HG02610 (cell line): ENCODE measurements around the gene PRSS1.
"Not testable (repeated sequence)": the region's sequence is repeated elsewhere in the genome, so short reads cannot be mapped to it uniquely, and the experiment has no call there.

ENCODE experiments used
- ATAC-seq: cut with Tn5 transposase; IDR thresholded peaks from one replicate; pipeline ENCODE4 v1.9.1; 2021; ENCODE audit warnings: mild to moderate bottlenecking, moderate library complexity; ENCODE audit not compliant: unreplicated experiment

Gene PRSS1

DNA sequence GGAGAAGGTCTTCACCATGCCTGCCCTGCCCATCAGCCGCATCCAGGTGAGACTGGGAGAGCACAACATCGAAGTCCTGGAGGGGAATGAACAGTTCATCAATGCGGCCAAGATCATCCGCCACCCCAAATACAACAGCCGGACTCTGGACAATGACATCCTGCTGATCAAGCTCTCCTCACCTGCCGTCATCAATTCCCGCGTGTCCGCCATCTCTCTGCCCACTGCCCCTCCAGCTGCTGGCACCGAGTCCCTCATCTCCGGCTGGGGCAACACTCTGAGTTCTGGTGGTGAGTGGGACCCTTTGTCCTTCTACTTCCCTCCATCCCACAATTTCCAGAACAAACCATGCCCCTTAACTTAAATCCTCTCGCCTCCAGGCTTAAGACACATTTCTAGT, 24.0 kb downstream of the PRSS1 start:
- ATAC-seq: no peak

DNA sequence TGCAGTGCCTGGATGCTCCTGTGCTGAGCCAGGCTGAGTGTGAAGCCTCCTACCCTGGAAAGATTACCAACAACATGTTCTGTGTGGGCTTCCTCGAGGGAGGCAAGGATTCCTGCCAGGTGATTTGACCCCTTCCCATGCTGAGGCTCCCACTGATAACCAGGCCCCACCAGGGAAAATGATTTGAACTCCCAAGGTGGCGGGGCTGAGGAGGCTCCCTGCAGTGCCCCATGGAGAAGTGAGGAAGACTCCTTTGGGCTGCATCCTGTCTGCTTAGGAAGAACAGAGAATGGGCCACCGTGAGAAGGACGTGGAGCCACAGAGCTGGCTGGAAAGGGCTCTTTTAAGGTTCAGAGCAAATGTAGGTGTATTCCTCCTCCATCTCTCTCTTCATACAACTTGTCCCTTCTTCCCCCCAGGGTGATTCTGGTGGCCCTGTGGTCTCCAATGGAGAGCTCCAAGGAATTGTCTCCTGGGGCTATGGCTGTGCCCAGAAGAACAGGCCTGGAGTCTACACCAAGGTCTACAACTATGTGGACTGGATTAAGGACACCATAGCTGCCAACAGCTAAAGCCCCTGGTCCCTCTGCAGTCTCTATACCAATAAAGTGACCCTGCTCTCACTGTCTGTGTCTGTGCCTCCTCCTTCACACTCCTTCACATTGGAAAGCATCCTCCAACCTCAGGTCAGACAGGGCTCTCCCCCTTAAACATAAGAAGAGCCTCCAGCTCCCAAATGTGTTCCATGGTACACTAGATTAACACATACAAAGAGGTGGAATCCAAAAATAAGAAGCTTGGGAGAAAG, 24.9 kb downstream of the PRSS1 start:
- ATAC-seq: no peak

DNA sequence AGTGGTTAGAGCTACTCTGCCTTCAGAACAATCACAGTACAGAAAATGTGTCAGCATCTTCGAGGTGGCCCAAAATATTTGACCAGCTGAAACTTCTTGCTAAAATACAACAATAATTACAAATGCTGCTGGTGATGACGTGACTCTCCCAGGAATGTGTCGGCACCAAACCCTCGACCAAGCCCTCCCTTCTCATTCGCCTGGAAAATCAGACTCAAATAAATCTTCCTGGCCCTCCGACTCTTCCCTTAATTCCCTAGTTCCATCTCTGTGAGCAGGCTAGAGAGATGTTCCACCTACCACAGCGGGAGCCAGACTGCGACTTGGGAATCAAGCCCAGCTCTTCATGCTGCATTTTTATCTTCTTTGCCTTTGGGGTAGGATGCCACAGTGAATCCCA, 25.6 kb downstream of the PRSS1 start:
- ATAC-seq: no peak

DNA sequence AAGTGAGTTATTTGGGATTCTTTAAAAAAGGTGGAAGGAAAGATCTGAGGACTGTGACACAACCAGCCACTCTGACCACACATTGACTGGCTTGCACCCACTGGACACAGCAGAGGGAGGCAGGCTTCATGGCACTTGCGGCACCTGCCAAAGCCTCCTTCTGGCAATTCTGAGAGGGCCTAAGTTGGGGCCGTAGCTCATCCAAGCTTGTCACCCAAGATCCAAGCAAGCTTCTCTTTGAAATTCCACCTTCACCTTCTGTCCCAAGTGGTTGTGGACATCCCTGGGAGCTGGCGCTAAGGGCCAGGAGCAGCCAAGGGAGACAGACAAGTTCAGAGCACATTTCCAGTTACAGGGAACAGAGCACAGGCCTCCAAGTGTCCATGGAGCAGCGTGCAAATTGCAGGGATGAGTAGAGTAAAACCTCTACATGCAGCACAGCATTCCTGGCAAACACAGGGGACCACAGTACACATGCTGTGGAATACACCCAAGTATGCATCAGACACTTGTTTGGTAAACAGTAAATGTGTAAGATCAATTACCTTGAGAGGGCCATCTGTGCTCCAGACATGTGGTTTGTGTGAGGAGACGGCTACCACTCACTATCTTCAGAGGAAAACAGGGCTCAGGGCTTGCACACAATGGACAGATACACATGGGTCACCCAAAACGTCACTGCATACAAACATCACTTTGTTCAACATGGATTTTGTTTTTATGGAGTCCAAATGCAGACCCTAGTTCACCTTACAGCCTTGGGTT, 26.3 kb downstream of the PRSS1 start:
- not testable (repeated sequence) for ATAC-seq

DNA sequence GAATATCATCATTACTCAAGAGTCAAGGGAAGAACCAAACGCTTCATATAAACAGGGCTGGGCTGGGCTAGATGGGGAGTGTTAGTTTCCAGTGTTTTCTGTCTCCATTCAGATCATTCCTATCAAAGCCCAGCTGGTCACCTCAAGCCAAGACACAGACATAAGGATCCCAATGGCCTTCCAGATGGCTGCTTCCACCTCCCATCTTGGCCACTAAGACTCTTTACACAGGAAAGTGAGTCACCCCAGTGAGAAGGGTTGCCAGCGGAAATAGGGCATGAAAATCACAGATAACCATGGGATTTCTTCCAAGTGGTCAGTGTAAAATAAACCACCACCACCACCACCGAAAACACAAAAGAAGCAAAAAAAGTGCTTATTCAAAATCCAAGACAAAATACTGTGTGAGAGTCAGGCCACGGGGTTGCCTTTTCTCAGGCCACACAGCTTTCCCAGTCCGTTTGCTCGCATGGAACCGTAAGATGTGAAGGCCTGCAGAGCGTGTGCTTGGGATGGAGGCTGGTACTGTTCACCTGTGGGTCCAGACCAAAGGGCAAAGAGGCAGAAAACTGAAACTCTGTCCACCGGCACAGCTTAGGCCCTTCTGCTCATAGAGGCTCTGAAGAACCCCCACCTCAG, 27.1 kb downstream of the PRSS1 start:
- no peak for ATAC-seq

DNA sequence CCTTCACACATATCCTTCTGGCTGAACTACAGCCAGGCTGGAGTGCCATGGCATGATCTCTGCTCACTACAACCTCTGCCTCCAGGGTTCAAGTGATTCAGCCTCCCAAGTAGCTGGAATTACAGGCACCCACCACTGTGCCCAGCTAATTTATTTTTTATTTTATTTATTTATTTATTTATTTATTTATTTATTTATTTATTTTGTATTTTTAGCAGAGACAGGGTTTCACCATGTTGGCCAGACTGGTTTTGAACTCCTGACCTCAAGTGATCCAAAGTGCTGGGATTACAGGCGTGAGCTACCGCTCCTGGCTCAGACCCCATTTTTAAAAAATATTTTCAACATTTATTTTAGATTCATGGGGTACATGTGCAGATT, 27.6 kb downstream of the PRSS1 start:
- ATAC-seq: not testable (repeated sequence)

DNA sequence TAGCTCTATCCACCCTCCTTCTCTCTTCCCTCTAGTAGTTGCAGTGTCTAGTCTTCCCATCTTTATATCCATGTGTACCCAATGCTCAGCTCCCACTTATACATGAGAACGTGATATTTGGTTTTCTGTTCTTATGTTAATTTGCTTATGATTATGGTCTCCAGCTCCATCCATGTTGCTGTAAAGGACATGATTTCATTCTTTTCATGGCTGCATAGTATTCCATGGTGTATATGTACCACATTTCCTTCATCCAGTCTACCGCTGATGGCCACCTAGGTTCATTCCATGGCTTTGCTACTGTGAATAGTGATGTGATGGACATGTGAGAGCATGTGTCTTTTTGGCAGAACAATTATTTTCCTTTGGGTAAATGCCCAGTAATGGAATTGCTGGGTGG, 28.0 kb downstream of the PRSS1 start:
- ATAC-seq: no peak

DNA sequence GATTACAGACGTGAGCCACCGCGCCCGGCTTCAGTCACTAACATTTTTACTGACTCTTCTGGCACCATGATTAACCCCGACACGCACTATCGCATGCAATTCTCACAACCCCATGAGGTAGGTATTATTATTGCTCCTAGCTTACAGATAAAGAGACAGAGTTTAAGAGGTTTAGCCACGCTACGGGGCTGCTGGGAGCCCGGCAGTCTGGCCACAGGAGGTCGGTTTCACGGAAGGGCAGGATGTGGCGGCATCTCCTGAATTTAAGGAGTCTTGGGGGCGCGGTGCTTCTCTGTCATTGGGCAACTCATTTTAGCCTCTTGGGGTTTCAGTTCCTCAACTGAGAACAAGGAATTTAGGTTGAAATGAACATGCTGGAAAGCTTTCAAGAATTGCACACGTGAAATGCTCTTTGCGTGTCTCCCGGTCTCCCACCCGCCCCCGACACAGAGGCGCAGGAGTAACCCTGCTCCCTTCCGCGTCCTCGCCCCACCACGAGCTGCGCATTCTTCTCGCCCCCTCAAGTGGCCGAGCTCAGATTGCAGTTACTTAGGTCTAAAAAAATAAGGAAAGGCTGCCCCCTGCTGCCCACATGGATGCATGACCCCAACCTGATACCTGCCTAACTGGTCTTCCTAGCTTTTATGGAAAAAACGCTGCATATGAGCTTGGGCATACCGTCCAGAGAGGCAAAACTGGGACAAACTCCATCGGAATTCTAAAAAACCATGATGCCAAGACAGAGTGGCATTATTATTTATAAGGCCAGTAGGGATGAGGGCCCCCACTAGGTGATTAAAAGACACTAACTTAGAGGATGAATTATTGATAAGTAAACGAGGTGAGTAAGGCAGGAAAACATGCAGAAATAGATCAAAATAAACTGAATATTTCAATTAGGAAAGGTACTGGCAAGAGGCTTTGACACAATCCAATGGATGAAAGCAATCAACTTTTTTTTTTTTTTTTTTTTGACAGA, 33.9 kb downstream of the PRSS1 start:
- peak; percentile 84 for ATAC-seq

DNA sequence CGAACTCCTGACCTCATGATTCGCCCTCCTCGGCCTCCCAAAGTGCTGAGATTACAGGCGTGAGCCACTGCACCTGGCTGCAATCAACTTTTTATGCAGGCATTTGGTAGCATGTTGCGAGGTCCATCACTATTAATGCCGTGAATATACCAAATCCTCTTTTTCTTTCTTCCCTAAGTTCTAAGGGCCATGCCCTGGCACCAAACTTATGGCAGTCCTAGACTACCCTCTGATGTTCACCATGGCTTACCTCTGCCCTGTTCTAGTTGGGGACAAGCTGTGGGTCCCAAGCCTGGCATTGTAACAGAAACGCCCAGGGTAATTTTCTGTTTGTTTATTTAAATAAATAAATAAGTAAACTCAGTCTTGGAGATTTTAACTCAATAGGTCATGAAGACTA, 34.8 kb downstream of the PRSS1 start:
- ATAC-seq: no peak

DNA sequence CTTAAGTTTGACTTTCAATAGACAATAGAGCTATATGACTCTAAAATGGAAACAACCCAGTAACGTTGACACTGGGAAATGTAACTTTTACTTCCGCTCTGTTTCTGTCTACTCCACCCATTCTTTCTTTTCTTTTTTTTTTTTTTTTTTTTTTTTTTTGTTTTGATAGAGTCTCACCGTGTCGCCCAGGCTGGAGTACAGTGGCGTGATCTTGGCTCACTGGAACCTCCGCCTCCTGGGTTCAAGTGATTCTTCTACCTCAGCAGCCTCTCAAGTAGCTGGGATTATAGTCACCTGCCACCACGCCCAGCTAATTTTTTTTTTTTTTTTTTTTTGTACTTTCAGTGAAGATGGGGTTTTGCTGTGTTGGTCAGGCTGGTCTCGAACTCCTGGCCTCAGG, 35.4 kb downstream of the PRSS1 start:
- ATAC-seq: no peak

DNA sequence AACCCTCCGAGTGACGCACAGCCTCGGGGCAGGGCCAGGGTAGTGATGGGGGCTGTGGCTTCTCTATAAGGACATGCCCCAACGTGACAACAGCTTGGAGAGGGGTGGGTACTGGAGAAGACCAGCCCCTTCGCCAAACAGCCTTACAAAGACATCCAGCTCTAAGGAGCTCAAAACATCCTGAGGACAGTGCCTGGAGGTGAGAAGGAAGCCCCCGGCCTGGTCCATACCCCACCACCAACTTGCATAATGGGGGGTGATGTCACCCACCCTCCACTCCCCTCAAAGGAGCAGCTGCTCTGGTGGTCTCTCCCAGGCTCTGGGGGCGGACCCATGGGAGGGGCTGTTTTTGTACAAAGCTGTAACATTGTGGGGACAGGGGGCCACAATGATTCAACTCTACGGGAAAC, 36.6 kb downstream of the PRSS1 start:
- ATAC-seq: no peak

DNA sequence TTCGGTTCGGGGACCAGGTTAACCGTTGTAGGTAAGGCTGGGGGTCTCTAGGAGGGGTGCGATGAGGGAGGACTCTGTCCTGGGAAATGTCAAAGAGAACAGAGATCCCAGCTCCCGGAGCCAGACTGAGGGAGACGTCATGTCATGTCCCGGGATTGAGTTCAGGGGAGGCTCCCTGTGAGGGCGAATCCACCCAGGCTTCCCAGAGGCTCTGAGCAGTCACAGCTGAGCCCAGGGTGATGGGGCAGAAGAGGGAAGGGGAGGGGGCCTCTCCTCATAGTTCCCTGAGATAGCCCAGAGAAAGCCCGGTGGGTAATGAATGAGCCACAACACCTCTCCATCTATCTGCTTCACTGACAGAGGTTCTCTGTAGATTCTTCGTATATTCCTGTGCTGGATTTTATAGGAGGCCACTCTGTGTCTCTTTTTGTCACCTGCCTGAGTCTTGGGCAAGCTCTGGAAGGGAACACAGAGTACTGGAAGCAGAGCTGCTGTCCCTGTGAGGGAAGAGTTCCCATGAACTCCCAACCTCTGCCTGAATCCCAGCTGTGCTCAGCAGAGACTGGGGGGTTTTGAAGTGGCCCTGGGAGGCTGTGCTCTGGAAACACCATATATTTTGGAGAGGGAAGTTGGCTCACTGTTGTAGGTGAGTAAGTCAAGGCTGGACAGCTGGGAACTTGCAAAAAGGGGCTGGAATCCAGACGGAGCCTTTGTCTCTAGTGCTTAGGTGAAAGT, 37.9 kb downstream of the PRSS1 start:
- no peak for ATAC-seq

DNA sequence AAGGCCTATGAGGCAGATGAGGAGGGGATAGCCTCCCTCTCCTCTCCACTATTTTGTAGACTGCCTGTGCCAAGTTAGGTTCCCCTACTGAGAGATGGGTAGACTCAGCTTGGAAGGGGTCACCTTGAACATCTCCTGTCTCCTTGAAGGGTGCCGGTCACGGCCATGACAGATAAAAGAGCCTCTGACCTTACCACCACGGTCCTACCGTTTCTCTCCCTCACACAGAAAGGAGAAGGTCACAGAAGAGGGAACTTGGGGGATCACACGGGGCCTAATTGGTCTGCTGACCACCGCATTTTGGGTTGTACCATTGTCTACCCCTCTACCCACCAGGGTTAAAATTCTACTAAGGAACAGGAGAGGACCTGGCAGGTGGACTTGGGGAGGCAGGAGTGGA, 38.5 kb downstream of the PRSS1 start:
- no peak for ATAC-seq

DNA sequence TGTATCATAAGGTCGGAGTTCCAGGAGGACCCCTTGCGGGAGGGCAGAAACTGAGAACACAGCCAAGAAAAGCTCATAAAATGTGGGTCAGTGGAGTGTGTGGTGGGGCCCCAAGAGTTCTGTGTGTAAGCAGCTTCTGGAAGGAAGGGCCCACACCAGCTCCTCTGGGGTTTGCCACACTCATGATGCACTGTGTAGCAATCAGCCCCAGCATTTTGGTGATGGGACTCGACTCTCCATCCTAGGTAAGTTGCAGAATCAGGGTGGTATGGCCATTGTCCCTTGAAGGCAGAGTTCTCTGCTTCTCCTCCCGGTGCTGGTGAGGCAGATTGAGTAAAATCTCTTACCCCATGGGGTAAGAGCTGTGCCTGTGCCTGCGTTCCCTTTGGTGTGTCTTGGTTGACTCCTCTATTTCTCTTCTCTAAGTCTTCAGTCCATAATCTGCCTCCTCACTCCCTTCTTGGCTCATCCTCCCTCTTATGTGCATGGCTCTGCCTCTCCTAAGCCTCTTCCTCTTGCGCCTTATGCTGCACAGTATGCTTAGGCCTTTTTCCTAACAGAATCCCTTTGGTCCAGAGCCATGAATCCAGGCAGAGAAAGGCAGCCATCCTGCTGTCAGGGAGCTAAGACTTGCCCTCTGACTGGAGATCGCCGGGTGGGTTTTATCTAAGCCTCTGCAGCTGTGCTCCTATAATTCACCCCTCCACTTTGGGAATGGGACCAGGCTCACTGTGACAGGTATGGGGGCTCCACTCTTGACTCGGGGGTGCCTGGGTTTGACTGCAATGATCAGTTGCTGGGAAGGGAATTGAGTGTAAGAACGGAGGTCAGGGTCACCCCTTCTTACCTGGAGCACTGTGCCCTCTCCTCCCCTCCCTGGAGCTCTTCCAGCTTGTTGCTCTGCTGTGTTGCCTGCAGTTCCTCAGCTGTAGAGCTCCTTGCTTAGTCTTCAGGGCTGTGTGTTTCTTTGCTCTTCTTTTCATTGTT, 39.3 kb downstream of the PRSS1 start:
- no peak for ATAC-seq

DNA sequence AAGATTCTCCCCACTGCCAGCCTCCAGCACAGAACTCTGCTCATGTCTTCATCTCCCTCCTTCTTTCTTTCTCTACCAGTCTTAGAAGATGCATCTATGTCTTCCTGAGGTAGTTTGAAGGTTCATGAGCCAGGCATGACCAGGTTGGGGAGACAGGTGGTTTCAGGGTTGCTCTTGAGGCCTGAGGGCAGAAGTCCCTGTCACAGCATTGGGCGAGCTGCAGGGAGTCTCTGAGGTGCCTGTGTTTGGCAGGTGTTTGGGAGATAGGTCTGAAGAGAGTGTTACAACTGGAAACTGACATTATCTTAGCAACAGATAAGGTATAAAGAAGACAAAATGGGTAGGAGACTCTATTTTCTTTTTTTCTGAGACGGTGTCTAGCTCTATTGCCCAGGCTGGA, 40.2 kb downstream of the PRSS1 start:
- ATAC-seq: no peak

DNA sequence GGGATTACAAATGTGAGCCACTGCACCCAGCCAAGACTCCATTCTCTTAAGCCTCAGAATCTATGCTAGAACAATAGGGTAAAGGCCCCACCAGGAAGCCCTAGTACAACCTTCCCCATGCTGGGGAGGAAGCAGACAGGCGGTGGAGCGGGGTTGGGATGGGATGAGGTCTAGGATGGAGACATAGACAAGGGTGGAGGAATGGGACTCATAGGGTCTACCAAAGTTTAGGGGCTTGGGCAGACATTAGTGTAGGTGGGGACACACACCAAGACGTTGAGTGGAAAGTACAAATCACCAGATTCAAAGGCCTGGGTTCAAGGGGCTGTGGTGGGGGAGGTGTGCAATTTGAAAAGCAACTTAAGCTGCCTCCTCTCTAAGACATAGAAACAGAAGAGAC, 40.8 kb downstream of the PRSS1 start:
- ATAC-seq: no peak

DNA sequence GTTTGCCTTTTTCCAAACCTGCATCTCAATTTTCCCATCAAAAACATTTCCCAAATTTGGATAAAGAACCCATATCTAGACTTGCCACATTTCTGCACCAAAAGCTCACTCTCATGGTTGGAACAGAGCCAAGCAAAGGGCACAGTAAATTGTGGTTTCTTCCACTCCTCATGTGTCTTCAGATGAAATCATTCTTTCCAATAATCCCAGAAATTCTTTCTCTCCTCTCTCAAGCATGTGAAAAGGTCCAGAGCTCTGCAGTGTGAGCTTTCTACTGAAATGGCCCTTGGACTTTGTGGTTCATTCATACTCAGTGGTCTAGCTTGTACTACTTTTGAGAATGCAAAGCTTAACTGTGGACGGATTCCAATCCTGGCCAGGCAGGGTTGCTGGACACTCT, 41.3 kb downstream of the PRSS1 start:
- ATAC-seq: no peak

DNA sequence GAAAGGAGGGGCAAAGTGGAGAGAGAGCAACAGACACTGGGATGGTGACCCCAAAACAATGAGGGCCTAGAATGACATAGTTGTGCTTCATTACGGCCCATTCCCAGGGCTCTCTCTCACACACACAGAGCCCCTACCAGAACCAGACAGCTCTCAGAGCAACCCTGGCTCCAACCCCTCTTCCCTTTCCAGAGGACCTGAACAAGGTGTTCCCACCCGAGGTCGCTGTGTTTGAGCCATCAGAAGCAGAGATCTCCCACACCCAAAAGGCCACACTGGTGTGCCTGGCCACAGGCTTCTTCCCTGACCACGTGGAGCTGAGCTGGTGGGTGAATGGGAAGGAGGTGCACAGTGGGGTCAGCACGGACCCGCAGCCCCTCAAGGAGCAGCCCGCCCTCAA, 42.2 kb downstream of the PRSS1 start:
- ATAC-seq: no peak

DNA sequence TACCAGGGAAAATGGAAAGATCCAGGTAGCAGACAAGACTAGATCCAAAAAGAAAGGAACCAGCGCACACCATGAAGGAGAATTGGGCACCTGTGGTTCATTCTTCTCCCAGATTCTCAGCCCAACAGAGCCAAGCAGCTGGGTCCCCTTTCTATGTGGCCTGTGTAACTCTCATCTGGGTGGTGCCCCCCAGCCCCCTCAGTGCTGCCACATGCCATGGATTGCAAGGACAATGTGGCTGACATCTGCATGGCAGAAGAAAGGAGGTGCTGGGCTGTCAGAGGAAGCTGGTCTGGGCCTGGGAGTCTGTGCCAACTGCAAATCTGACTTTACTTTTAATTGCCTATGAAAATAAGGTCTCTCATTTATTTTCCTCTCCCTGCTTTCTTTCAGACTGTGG, 42.9 kb downstream of the PRSS1 start:
- no peak for ATAC-seq
